Measurements from ENCODE around the gene RIBC2. TPM values are rescaled to one million over a fixed set of nuclear protein-coding genes. Genes with fewer than 3 reads are reported as not detected.

RIBC2 gene
- polyA plus RNA-seq, 2 of the 4 experiments (the other 2 are of a cell fraction): 3.0 to 3.8 TPM

- ChIA-PET CTCF (interaction anchor here (0.6 to 6.7 kb wide), 14 partner anchors 8 to 593 kb away, joined by 3 to 71 read pairs (median 4); no protein-coding TSS in a partner anchor), POLR2A (no interaction called here)
- peak overlapping the region in 1 of 2 experiments; percentile 64; a peak in 2 of 6 replicates for H3K27ac ChIP-seq
- DNase-seq (ENCODE audit: low read depth in 1 of 2, low spot score in 1 of 2) (peak; percentile 46 to 57), FAIRE-seq (no peak), ATAC-seq (peak; percentile 98 to 99)
- H3K4me3 ChIP-seq: no peak overlapping the region
- no peaks in the 10 kb centered on the region for H3K9me3 ChIP-seq
- no peak for TF ChIP-seq HMGXB4 (CRISPR knock-in tag; IDR thresholded peaks at IDR 0.05; ENCODE audit: borderline replicate concordance)
- TF ChIP-seq E2F6 (IDR thresholded peaks at IDR 0.05; ENCODE audit: borderline replicate concordance, low read depth): no peak
- TF ChIP-seq EHMT2 (IDR thresholded peaks at IDR 0.05; ENCODE audit: low read depth): no peak
- TF ChIP-seq HOXB5 (CRISPR knock-in tag; IDR thresholded peaks at IDR 0.05): no peak
- TF ChIP-seq NR3C1 (IDR thresholded peaks at IDR 0.05): no peak
- TF ChIP-seq ZNF302 (CRISPR knock-in tag; IDR thresholded peaks at IDR 0.05): no peak
- TF ChIP-seq RAD21 (conservative IDR thresholded peaks at IDR 0.05 in 1 of 2, IDR thresholded peaks at IDR 0.05 in 1 of 2): peak; percentile 67 to 74
- peak; percentile 62 for TF ChIP-seq CTCF (IDR thresholded peaks at IDR 0.05)
- peak; percentile 53 for TF ChIP-seq MAX (IDR thresholded peaks at IDR 0.05)
- no peak for TF ChIP-seq HOXB13 (CRISPR knock-in tag; IDR thresholded peaks at IDR 0.05; ENCODE audit: low read depth)
- no peak for TF ChIP-seq CHD2 (IDR thresholded peaks at IDR 0.05; ENCODE audit: low read length, partially characterized antibody)
- peak; percentile 77 for TF ChIP-seq SMC3 (IDR thresholded peaks at IDR 0.05)
- peaks cover 3% of the 10 kb centered on the region; the same call in 1 of the 3 replicates for H3K4me1 ChIP-seq
- H3K4me2 ChIP-seq: peak overlapping the region; percentile 61
- WGBS (ENCODE audit: missing lambda C conversion rate): 2% methylated on average over 10 of the region's 10 CpGs
These were observed 27.6 kb downstream of the RIBC2 start for GRCh38 chr22:45441138-45441537.

GRCh38 chr22:45442116-45442515, 28.6 kb downstream of the RIBC2 start:
- Histone ChIP-seq H3K27ac (no peak overlapping the region), H3K4me3 (no peak overlapping the region), H3K4me2 (no peak overlapping the region), H3K9me3 (no peaks in the 10 kb centered on the region), H3K4me1 (peaks cover 3% of the 10 kb centered on the region; the same call in 1 of the 3 replicates)
- FAIRE-seq (no peak), ATAC-seq (no peak), DNase-seq (ENCODE audit: low read depth in 1 of 2, low spot score in 1 of 2) (no peak)
- ChIA-PET POLR2A (no interaction called here), CTCF (interaction anchor here (1.0 to 6.7 kb wide), 11 partner anchors 11 to 198 kb away, joined by 3 to 71 read pairs (median 5); partner anchors contain the start of gene UPK3A)
- 85% methylated on average over 5 of the region's 5 CpGs for WGBS (ENCODE audit: missing lambda C conversion rate)
- TF ChIP-seq MYC (IDR thresholded peaks at IDR 0.05; ENCODE audit: borderline replicate concordance, low read length): no peak
- TF ChIP-seq CTCF (IDR thresholded peaks at IDR 0.05): no peak
- no peak for TF ChIP-seq PHF8 (IDR thresholded peaks at IDR 0.05; ENCODE audit: borderline replicate concordance, low read depth)
- no peak for TF ChIP-seq E2F6 (IDR thresholded peaks at IDR 0.05; ENCODE audit: borderline replicate concordance, low read depth)
- TF ChIP-seq BCL3 (IDR thresholded peaks at IDR 0.05): no peak
- no peak for TF ChIP-seq ELK1 (IDR thresholded peaks at IDR 0.05; ENCODE audit: low read depth, low read length)
- no peak for TF ChIP-seq HDAC2 (IDR thresholded peaks at IDR 0.05)
- TF ChIP-seq MAX (IDR thresholded peaks at IDR 0.05): no peak
- TF ChIP-seq CHD4 (IDR thresholded peaks at IDR 0.05; ENCODE audit: borderline replicate concordance): no peak
- no peak for TF ChIP-seq RNF2 (IDR thresholded peaks at IDR 0.05; ENCODE audit: borderline replicate concordance, low read depth)
- no peak for TF ChIP-seq ZNF302 (CRISPR knock-in tag; IDR thresholded peaks at IDR 0.05)
- TF ChIP-seq FOSB (CRISPR knock-in tag; IDR thresholded peaks at IDR 0.05): no peak
- no peak for TF ChIP-seq FOSL2 (IDR thresholded peaks at IDR 0.05)
- TF ChIP-seq FOSL2 (CRISPR knock-in tag; IDR thresholded peaks at IDR 0.05): no peak
- TF ChIP-seq GATA3 (IDR thresholded peaks at IDR 0.05; ENCODE audit: borderline replicate concordance): no peak
